K562 (cell line): ENCODE measurements around the gene POU3F3. TPM values are rescaled to one million over a fixed set of nuclear protein-coding genes. Genes with fewer than 3 reads are reported as not detected.

Experiments used
- ARID3A ChIP-seq: IDR thresholded peaks from 2 replicates; pipeline ENCODE4 v1.6.1; 2012; ENCODE audit warnings: low read depth, low read length, improper control_type of control experiment, borderline replicate concordance
- CCAR2 ChIP-seq: fragments of 200-400 bp; formaldehyde crosslinking; IDR thresholded peaks from 2 replicates; pipeline ENCODE4 v1.6.1; 2017; ENCODE audit warnings: mild to moderate bottlenecking, low read depth, low read length
- HBP1 ChIP-seq: fragments of 450-650 bp; formaldehyde crosslinking; IDR thresholded peaks from 2 replicates; pipeline ENCODE4 v1.4.0; 2022; ENCODE audit warnings: missing genetic modification characterization
- MAFF ChIP-seq: IDR thresholded peaks from 2 replicates; pipeline ENCODE4 v1.6.1; 2012; ENCODE audit warnings: low read length, improper control_type of control experiment
- USF1 ChIP-seq: sonication (generic); formaldehyde crosslinking; IDR thresholded peaks from 2 replicates; pipeline ENCODE4 v1.9.0; 2022; ENCODE audit warnings: mild to moderate bottlenecking, missing genetic modification reagents
- ZNF277 ChIP-seq: fragments of 250-450 bp; sonication (Bioruptor Pico); IDR thresholded peaks from 2 replicates; pipeline ENCODE4 v1.8.0; 2022; ENCODE audit warnings: inconsistent platforms, mild to moderate bottlenecking, moderate library complexity, borderline replicate concordance
- polyA plus RNA-seq, 8 experiments: library from polyadenylated mRNA; depleted of rRNA in 4 of 8; stranded (reverse) in 5 of 8; unstranded in 3 of 8; fragments of >200 nt; fragmentation: Nextera tagmentation in 2 of 8; fragmentation: Illumina TruSeq in 1 of 8; extraction: Ambion mirVana in 2 of 8; extraction: Trizol in 1 of 8; gene quantifications; 2 replicates each; pipeline versions ENCODE4 v1.2.1 to v1.2.3, GENCODE V29; 2011 to 2014; ENCODE audit warnings: inconsistent platforms in 1 of 8, missing spikeins in 1 of 8
- total RNA-seq, 7 experiments: library from RNA; depleted of rRNA in 6 of 7; stranded (reverse); fragments of >200 nt in 6 of 7; fragmentation: Illumina TruSeq in 2 of 7; extraction: Trizol in 2 of 7; gene quantifications; 2 replicates each; pipeline versions ENCODE4 v1.2.1 to v1.2.3, GENCODE V29; 2011 to 2021; ENCODE audit warnings: low replicate concordance in 1 of 7

POU3F3 gene
- total and polyA plus RNA-seq, 9 of the 15 experiments (the other 6 are each of a cell fraction or from before 2014, with no cell fraction given): not detected

- no peak for TF ChIP-seq ARID3A
- TF ChIP-seq ZNF277: no peak
- TF ChIP-seq HBP1 (CRISPR knock-in tag): no peak
- no peak for TF ChIP-seq CCAR2
- no peak for TF ChIP-seq USF1 (CRISPR knock-in tag)
- TF ChIP-seq MAFF: no peak
- TF ChIP-seq, all 486 proteins: peak for 0
These were observed 20.3 kb downstream of the POU3F3 start (continued) for GRCh38 chr2:104874230-104874629.
